Prostate gland (tissue), 2 donors: ENCODE results near the gene ATP12A. TPM values are rescaled to one million over a fixed set of nuclear protein-coding genes. Genes with fewer than 3 reads are reported as not detected.
A peak's percentile ranks its signal among the peaks of the same experiment; 100 is the strongest.

Source experiments
- DNase-seq: peaks from one replicate; pipeline ENCODE4 v3.0.0-alpha.2; 2019; ENCODE audit warnings: low spot score
- H3K27ac ChIP-seq, 2 donors: fragments of 200-600 bp; sonication (generic); 2 replicates each; pipeline ENCODE4 v1.5.1; 2017 to 2019
- H3K27me3 ChIP-seq: fragments of 200-600 bp; sonication (generic); replicated peaks from 2 replicates; pipeline ENCODE4 v1.5.1; 2019; ENCODE audit not compliant: insufficient read depth
- H3K36me3 ChIP-seq, 2 donors: fragments of 200-600 bp; sonication (generic); 1 replicate in 1 of 2; 2 replicates in 1 of 2; pipeline versions ENCODE4 v1.5.1 to v1.8.1; 2017 to 2019
- H3K4me1 ChIP-seq: fragments of 200-600 bp; sonication (generic); replicated peaks from 2 replicates; pipeline ENCODE4 v1.5.1; 2019
- H3K4me3 ChIP-seq, 2 donors: fragments of 200-600 bp; sonication (generic); 2 replicates each; pipeline ENCODE4 v1.5.1; 2017 to 2019
- H3K9me3 ChIP-seq: fragments of 200-600 bp; sonication (generic); 2 replicates; pipeline ENCODE4 v1.5.1; 2017
- POLR2A ChIP-seq: fragments of 450-650 bp; IDR thresholded peaks from one replicate; pipeline ENCODE4 v1.6.1; 2016; ENCODE audit warnings: antibody characterized with exemption, mild to moderate bottlenecking
- POLR2AphosphoS5 ChIP-seq: sonication (generic); formaldehyde crosslinking; IDR thresholded peaks from one replicate; pipeline ENCODE4 v1.6.1; 2017; ENCODE audit warnings: antibody characterized with exemption
- WGBS: methylation state at CpG from one replicate; pipeline ENCODE4 v1.1.5; 2018; 5-methylcytosine and 5-hydroxymethylcytosine counted together
- intact Hi-C: fragments of 100-400 bp; cut with DNase I; formaldehyde crosslinking; loops from one replicate; pipeline ENCODE4 v1.14.2; 2022
- total RNA-seq, 2 donors: library from RNA; depleted of rRNA; stranded (reverse); fragments of >200 nt; gene quantifications; one replicate each; pipeline ENCODE4 v1.1.0, GENCODE V29; 2016
- TF ChIP-seq, protein P1 (sequence below), 4 experiments: fragments of 200-600 bp in 2 of 4; fragments of 450-650 bp in 2 of 4; sonication (generic) in 2 of 4; IDR thresholded peaks; 1 replicate in 3 of 4; 2 replicates in 1 of 4; pipeline ENCODE4 v1.5.1; 2016 to 2019; ENCODE audit warnings: antibody characterized with exemption in 4 of 4, mild to moderate bottlenecking in 2 of 4, moderate library complexity in 2 of 4

ATP12A gene
- total RNA-seq, 2 donors from 2014 or later = 0.09 to 0.91 TPM

DNA sequence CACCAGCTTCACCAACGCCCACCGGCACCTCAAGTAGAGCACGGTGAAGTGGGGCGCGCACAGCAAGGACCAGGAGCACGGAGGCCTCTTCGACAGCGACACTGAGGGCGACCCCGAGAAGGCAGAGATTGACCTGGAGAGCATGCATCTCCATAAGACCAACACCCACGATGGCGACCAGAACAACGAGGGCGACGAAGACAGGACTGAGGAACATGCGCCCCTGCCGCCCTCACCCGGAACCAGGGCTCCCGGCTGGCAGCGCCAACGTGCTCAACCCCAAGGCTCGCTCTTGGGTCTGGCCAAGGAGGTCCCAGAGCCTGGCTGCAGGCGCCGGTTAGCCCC, 65.3 kb downstream of the ATP12A start:
- H3K27me3 ChIP-seq = peaks cover 12% of the 10 kb centered on the region
- intact Hi-C loops = no loop called here

DNA sequence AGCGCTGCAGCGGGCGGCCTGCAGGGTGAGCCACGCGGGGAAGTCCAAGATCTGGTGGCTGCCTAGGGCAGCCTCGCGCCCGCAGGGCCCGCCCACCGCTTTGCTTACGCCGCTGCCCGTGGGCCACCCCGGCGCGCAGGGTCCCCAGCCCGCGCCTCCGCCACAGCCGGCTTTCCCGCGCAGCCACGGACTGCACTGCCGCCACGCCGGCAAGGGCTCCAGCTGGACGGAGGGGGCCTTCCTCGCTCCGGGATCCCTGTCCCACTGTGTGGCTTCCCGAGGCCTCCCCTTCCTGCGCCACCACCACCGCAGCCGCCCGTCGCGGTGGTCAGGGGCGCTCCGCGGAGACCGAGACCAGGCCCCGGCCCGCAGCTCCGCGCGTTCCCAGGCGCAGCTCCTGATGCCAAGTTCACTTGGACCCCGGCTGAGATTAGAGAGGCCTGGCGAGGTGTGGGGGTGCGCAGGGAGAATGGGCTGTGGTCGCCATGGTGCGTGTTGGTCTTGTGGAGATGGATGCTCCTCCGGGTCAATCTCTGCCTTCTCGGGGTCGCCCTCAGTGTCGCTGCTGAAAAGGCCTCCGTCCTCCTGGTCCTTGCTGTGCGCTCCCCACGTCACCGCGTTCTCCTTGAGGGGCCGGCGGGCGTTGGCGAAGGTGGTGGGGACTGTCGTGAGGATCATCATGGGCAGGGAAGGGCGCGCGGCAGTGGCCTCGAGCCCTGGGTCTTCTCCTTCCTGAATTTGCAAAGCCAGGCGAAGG, 65.8 kb downstream of the ATP12A start:
- TF ChIP-seq, protein P1, sequence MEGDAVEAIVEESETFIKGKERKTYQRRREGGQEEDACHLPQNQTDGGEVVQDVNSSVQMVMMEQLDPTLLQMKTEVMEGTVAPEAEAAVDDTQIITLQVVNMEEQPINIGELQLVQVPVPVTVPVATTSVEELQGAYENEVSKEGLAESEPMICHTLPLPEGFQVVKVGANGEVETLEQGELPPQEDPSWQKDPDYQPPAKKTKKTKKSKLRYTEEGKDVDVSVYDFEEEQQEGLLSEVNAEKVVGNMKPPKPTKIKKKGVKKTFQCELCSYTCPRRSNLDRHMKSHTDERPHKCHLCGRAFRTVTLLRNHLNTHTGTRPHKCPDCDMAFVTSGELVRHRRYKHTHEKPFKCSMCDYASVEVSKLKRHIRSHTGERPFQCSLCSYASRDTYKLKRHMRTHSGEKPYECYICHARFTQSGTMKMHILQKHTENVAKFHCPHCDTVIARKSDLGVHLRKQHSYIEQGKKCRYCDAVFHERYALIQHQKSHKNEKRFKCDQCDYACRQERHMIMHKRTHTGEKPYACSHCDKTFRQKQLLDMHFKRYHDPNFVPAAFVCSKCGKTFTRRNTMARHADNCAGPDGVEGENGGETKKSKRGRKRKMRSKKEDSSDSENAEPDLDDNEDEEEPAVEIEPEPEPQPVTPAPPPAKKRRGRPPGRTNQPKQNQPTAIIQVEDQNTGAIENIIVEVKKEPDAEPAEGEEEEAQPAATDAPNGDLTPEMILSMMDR (IDR thresholded peaks at IDR 0.05) = no peak
- TF ChIP-seq POLR2A = no peak
- TF ChIP-seq POLR2AphosphoS5 = no peak
- H3K27ac ChIP-seq = no peak overlapping the region
- no peaks in the 10 kb centered on the region for H3K36me3 ChIP-seq
- H3K27me3 ChIP-seq = peaks cover 12% of the 10 kb centered on the region
- intact Hi-C loops = no loop called here
- H3K4me3 ChIP-seq = no peak overlapping the region
- WGBS = 28% methylated on average over 57 of the region's 70 CpGs
- H3K4me1 ChIP-seq = no peaks in the 10 kb centered on the region
- H3K9me3 ChIP-seq = no peaks in the 10 kb centered on the region
- DNase-seq = no peak

More for the DNA sequence above, 65.3 kb downstream of the ATP12A start:
- Histone ChIP-seq H3K27ac (no peak overlapping the region), H3K4me3 (no peak overlapping the region), H3K36me3 (no peaks in the 10 kb centered on the region), H3K9me3 (no peaks in the 10 kb centered on the region), H3K4me1 (no peaks in the 10 kb centered on the region)
- no peak for TF ChIP-seq POLR2A
- TF ChIP-seq POLR2AphosphoS5 = no peak
- TF ChIP-seq, protein P1 (IDR thresholded peaks at IDR 0.05) = no peak
- DNase-seq = no peak
- 69% methylated on average over 20 of the region's 24 CpGs for WGBS

DNA sequence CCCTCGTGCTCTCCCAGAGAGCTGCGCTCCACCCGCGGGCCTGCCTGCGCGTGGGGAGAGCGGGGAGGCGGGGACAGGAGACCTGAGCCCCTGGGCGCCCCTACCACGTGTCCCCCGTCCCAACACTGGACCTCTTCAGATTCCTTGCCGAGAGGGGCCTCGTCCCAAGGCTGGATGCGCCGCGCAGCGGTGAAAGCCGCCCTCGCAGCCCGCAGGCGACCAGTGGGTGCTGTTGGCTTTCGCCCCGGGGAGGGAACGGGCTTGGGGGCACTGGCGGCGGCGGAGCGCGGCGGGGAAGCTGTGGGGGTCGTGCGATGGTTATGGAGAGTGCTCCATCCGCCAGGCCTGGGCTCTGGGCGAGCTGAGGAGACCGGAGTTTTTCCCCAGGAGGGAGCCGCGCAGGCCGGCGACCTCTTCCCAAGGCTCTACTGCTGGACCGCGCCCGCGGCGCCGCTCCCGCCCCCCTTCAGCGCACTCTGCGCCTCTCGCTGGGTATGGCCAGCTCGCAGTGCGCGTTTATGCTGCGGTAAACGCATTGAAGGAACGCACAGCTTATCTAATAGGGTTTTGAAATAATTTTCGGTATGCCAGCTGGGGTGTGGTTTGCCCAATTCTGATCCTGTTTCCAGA, 66.5 kb downstream of the ATP12A start:
- H3K4me3 ChIP-seq = peak overlapping the region; percentile 18 to 33
- intact Hi-C loops = no loop called here
- TF ChIP-seq POLR2A = no peak
- TF ChIP-seq POLR2AphosphoS5 = no peak
- TF ChIP-seq, protein P1 (IDR thresholded peaks at IDR 0.05) = no peak
- DNase-seq = no peak
- H3K36me3 ChIP-seq = no peaks in the 10 kb centered on the region
- no peak overlapping the region for H3K27ac ChIP-seq
- no peaks in the 10 kb centered on the region for H3K4me1 ChIP-seq
- 1% methylated on average over 50 of the region's 56 CpGs for WGBS
- H3K9me3 ChIP-seq = no peaks in the 10 kb centered on the region
- H3K27me3 ChIP-seq = peaks cover 12% of the 10 kb centered on the region

DNA sequence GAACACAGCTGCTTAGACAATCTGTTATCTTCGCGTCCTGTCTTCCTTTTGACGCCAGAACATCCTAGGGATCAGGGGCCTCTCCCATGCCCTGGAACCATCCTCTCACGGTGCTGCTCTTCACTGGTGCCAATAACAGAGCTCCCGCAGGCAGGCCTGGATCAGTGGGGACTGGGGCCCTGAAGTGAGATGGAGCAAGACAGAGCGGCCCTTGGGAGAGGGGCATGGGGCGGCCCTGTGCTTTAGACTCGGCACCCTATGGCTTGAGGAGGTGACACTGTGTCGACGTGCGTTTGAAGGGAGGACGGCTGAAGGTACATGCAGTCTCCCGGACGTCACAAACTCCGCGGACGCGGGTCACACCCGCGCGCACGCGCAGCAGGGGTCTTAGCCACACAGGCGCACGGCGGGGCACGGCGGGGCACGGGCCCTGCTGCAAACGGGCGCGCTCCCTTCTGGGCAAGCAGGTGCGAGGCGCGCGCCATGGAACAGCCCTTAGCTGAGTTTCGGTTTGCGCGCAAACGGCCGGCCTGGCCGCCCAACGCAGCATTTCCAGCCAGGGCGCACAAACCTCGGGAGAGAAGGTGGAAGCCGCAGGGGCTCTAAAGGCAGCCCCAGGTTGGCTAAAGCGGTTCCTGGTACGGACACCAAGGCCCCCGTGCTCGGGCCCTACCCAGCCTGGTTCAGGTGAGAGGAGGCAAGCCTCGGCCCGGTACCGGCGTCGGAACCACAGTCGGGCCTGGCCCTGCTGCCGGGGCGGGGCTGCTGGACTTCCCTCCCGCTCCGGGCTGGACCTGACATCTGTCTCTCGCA, 67.2 kb downstream of the ATP12A start:
- peak overlapping the region; percentile 18 to 33 for H3K4me3 ChIP-seq

DNA sequence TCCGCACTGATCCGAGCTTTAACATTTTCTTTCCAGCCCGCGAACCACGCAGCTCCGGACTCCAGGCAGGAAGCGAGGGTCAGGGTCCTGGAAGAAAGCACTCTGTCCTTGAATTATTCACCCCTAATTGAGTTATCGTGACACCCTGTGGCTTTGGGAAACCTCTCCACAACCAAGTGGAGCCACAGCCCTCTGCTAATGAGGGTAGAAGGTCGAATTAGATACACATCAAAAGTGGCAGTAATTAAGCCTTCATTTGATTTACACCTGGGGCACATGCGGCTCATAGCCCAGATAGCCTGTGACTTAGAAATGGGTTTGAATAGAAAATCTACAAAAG, 67.8 kb downstream of the ATP12A start:
- H3K4me3 ChIP-seq = peak overlapping the region; percentile 18 to 33
- no peaks in the 10 kb centered on the region for H3K9me3 ChIP-seq
- no peak for DNase-seq
- H3K27me3 ChIP-seq = peaks cover 12% of the 10 kb centered on the region
- intact Hi-C loops = no loop called here
- 24% methylated on average over 10 of the region's 10 CpGs for WGBS
- H3K27ac ChIP-seq = no peak overlapping the region
- H3K36me3 ChIP-seq = no peaks in the 10 kb centered on the region
- no peaks in the 10 kb centered on the region for H3K4me1 ChIP-seq
- TF ChIP-seq POLR2A (no peak), POLR2AphosphoS5 (no peak)
- TF ChIP-seq, protein P1 (IDR thresholded peaks at IDR 0.05) = no peak

More for the DNA sequence above, 67.2 kb downstream of the ATP12A start:
- intact Hi-C loops = no loop called here
- no peak for DNase-seq
- H3K27me3 ChIP-seq = peaks cover 12% of the 10 kb centered on the region
- no peaks in the 10 kb centered on the region for H3K4me1 ChIP-seq
- H3K36me3 ChIP-seq = no peaks in the 10 kb centered on the region
- H3K27ac ChIP-seq = no peak overlapping the region
- no peak for TF ChIP-seq POLR2A
- TF ChIP-seq POLR2AphosphoS5 = no peak
- no peaks in the 10 kb centered on the region for H3K9me3 ChIP-seq
- 1% methylated on average over 60 of the region's 61 CpGs for WGBS
